GM13976 (cell line): ENCODE measurements around the gene RDM1.

Experiments
- DNase-seq: peaks from one replicate; pipeline ENCODE4 v3.0.0; 2012; ENCODE audit warnings: low spot score
- in situ Hi-C: fragments of 300-500 bp; cut with MboI; formaldehyde crosslinking; loops from one replicate; pipeline ENCODE4 v1.12.0; 2022; ENCODE audit warnings: low sequenced_read_pairs, mixed read lengths, inconsistent platforms; ENCODE audit not compliant: unreplicated experiment
- TF ChIP-seq, protein P1 (sequence below): IDR thresholded peaks from 2 replicates; pipeline ENCODE4 v1.5.1; 2012; ENCODE audit warnings: borderline replicate concordance, mild to moderate bottlenecking; ENCODE audit not compliant: insufficient read depth; ENCODE audit errors: extremely low read depth, missing control alignments, control extremely low read depth

RDM1 gene

DNA sequence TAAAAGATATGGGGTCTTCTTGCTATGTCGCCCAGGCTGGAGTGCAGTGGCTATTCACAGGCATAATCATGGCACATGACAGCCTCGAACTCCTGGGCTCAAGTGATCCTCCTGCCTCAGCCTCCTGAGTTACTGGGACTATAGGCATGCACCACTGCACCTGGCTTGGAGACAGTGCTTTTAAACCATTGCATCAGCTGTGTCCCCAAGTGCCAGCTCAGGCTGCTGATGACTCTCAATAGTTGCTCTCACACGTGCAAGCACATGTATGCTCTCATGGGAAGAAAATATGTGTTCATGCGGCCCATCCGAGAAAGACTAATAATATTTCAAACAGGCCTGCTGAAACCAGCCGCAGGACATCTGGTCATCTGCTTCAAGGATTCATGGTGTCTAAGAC, 42.0 kb upstream of the RDM1 start:
- no peak for DNase-seq
- TF ChIP-seq, protein P1, sequence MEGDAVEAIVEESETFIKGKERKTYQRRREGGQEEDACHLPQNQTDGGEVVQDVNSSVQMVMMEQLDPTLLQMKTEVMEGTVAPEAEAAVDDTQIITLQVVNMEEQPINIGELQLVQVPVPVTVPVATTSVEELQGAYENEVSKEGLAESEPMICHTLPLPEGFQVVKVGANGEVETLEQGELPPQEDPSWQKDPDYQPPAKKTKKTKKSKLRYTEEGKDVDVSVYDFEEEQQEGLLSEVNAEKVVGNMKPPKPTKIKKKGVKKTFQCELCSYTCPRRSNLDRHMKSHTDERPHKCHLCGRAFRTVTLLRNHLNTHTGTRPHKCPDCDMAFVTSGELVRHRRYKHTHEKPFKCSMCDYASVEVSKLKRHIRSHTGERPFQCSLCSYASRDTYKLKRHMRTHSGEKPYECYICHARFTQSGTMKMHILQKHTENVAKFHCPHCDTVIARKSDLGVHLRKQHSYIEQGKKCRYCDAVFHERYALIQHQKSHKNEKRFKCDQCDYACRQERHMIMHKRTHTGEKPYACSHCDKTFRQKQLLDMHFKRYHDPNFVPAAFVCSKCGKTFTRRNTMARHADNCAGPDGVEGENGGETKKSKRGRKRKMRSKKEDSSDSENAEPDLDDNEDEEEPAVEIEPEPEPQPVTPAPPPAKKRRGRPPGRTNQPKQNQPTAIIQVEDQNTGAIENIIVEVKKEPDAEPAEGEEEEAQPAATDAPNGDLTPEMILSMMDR, result no peak
- in situ Hi-C loops, result loop anchor here (10.0 to 25.0 kb wide), 3 partner anchors 102 to 515 kb away; partner anchors contain the start of gene ZNHIT3

DNA sequence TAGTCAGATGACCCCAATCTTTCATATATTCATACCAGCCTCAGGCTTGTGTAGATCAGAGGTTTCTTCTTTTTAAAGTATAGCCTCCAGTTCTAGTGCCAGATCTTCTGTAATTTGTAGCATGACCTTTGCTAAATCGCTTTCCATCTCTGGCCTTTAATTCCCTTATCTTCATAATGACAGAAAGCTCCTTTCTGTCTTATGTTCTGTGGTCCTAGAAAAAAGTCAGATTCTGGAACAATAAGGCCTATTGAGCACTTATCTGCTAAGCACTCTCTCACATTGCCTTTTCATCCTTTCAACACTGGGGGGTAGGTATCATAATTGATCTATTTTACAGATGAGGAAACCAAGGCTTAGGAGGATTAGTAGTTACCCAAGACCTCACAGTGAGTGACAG, 41.5 kb upstream of the RDM1 start:
- no peak for DNase-seq
- in situ Hi-C loops, result loop anchor here (10.0 to 25.0 kb wide), 3 partner anchors 103 to 515 kb away; partner anchors contain the start of gene ZNHIT3
- TF ChIP-seq, protein P1, result no peak

DNA sequence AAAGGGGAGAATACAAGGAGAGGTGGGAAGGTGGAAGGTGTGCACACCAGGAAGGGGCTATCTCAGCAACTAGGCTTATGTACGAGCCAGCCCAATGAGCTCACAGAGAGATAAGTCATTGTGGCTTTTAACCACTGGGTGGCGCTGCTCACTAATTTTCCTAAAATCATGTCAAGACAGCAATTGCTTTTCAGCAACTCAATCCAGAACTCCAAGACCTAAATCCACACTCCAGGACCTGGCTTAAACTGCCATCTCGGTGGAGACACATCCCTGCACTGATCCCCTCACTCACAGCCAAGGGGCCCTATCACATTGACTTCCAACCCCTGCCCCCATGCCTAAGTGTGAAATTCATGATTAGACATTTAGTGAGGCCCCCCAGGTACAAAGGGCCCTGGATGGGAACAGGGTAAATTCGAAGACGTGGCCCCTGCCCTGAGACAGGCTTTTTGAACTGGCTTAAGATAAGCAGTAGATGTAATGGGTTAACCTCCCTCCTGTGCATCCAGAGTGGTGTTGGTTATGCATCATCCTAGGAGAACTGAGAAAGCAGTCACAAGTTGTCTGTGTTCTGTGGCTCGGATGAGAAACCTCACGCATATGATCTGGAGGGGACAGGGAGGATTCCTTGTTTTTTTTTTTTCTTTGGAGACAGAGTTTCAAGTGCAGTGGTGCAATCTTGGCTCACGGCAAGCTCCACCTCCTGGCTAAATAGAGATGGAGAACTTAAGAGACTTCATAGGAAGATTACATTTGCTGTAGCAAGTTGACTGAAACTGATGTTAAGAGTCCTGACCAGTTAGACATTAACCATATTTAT, 39.2 kb upstream of the RDM1 start:
- TF ChIP-seq, protein P1, result peak; percentile 87
- DNase-seq, result peak; percentile 73
- in situ Hi-C loops, result loop anchor here (10.0 to 25.0 kb wide), 3 partner anchors 105 to 518 kb away; partner anchors contain the start of gene ZNHIT3

DNA sequence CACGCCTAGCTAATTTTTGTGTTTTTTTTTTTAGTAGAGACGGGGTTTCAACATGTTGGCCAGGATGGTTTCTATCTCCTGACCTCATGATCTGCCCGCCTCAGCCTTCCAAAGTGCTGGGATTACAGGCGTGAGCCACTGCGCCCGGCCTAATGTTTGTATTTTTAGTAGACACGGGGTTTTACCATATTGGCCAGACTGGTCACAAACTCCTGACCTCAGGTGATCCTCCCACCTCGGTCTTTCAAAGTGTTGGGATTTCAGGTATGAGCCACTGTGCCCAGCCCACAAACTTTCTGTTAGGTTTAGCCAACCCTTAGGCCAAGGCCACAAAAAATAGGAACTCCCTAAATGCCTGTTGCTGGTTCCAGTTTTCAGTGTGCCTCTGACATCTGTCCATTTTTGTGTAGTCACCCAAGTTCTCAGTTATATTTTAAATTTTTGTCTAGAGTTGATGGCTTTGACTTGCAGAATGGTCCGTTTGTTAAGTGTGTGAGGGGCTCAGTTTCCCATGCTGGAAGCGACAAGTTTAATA, 38.0 kb upstream of the RDM1 start:
- no peak for DNase-seq
- in situ Hi-C loops, result loop anchor here (25.0 kb wide), 1 partner anchor 519 kb away; the partner anchor contains the start of gene ZNHIT3
- TF ChIP-seq, protein P1, result no peak

DNA sequence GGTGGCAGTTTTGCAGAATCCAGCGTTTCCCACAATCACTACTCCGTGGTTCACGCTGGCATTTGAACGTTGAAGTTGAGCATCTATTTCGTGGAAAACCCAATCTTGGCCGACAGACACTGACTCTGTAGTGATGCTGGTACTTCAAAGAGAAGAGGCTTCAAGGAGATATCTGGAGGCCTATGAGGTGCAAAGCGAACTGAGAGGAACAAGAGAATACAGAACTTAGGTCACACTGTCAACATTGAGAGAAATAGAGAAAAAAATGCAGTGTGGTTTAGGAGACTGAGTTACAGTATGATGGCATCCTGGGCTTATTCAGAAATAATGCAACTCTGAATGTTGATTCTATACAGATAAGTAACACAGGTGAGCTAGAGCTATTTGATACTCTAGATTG, 34.7 kb upstream of the RDM1 start:
- TF ChIP-seq, protein P1, result no peak
- in situ Hi-C loops, result loop anchor here (25.0 kb wide), 1 partner anchor 522 kb away; the partner anchor contains the start of gene ZNHIT3
- no peak for DNase-seq

DNA sequence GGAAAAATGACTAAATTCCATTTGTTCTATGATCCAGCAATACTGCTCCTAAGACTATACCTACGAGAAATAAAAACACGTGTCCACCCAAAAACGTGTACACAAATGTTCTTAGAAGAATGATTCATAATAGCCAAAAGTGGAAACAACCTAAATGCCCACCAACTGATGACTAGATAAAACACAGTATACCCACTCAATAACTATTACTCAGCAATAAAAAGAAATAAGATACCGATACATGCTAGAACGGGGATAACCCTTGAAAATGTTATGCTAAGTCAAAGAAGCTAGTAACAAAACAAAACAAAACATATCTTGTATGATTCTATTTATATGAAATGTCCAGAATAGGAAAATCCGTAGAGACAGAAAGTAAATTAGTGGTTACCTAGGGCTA, 33.1 kb upstream of the RDM1 start:
- TF ChIP-seq, protein P1, result no peak
- no peak for DNase-seq
- in situ Hi-C loops, result loop anchor here (25.0 kb wide), 1 partner anchor 524 kb away; the partner anchor contains the start of gene ZNHIT3
